HepG2 (cell line): Measurements from ENCODE around the gene SOX12. TPM values are rescaled to one million over a fixed set of nuclear protein-coding genes. Genes with fewer than 3 reads are reported as not detected.

Experiments
- IKZF4 ChIP-seq: sonication (generic); formaldehyde crosslinking; IDR thresholded peaks from 2 replicates; pipeline ENCODE4 v1.5.1; 2020; ENCODE audit warnings: borderline replicate concordance, mild to moderate bottlenecking, low read depth, missing genetic modification reagents; ENCODE audit errors: not compliant biosample characterization
- NFE2L2 ChIP-seq: fragments of 150-350 bp; IDR thresholded peaks from 2 replicates; pipeline ENCODE4 v1.6.1; 2014; ENCODE audit warnings: low read length
- PCBP1 ChIP-seq: fragments of 200-400 bp; formaldehyde crosslinking; IDR thresholded peaks from 2 replicates; pipeline ENCODE4 v1.6.1; 2017; ENCODE audit warnings: mild to moderate bottlenecking, low read depth, low read length, borderline replicate concordance
- SKI ChIP-seq: fragments of 450-650 bp; IDR thresholded peaks from one replicate; pipeline ENCODE4 v1.6.1; 2018; ENCODE audit warnings: mild to moderate bottlenecking; ENCODE audit not compliant: partially characterized antibody
- TBX2 ChIP-seq: sonication (generic); formaldehyde crosslinking; IDR thresholded peaks from 2 replicates; pipeline ENCODE4 v1.5.0; 2020; ENCODE audit warnings: missing genetic modification reagents, mild to moderate bottlenecking, borderline replicate concordance
- ZNF10 ChIP-seq: sonication (generic); formaldehyde crosslinking; IDR thresholded peaks from 2 replicates; pipeline ENCODE4 v1.4.0; 2020; ENCODE audit warnings: mild to moderate bottlenecking, low read depth, missing genetic modification reagents, borderline replicate concordance
- ZNF17 ChIP-seq: sonication (generic); formaldehyde crosslinking; IDR thresholded peaks from 2 replicates; pipeline ENCODE4 v1.5.0; 2020; ENCODE audit warnings: mild to moderate bottlenecking, missing genetic modification reagents
- ZNF224 ChIP-seq: sonication (generic); formaldehyde crosslinking; IDR thresholded peaks from 2 replicates; pipeline ENCODE4 v1.5.0; 2020; ENCODE audit warnings: mild to moderate bottlenecking, missing genetic modification reagents
- ZNF253 ChIP-seq: sonication (generic); formaldehyde crosslinking; IDR thresholded peaks from 2 replicates; pipeline ENCODE4 v1.8.0; 2022; ENCODE audit warnings: mild to moderate bottlenecking, missing genetic modification reagents, borderline replicate concordance
- ZNF569 ChIP-seq: sonication (generic); formaldehyde crosslinking; IDR thresholded peaks from 2 replicates; pipeline ENCODE4 v1.5.0; 2020; ENCODE audit warnings: mild to moderate bottlenecking, missing genetic modification reagents, moderate library complexity, borderline replicate concordance
- polyA plus RNA-seq, 8 experiments: library from polyadenylated mRNA; depleted of rRNA in 3 of 8; stranded (reverse) in 7 of 8; unstranded in 1 of 8; fragments of >200 nt; fragmentation: Illumina TruSeq in 4 of 8; extraction: Trizol in 4 of 8; gene quantifications; 2 replicates each; pipeline versions ENCODE4 v1.2.1 to v1.2.3, GENCODE V29; 2011 to 2016; ENCODE audit warnings: low read depth in 4 of 8, missing spikeins in 1 of 8, mixed read lengths in 1 of 8; ENCODE audit not compliant: insufficient read depth in 1 of 8
- total RNA-seq, 5 experiments: library from RNA; depleted of rRNA; stranded (reverse); fragments of >200 nt; fragmentation: Illumina TruSeq; extraction: Trizol; gene quantifications; 2 replicates each; pipeline ENCODE4 v1.2.3, GENCODE V29; 2016; ENCODE audit warnings: low read depth in 1 of 5
- TF ChIP-seq, protein P1 (sequence below): sonication (generic); formaldehyde crosslinking; conservative IDR thresholded peaks from 2 replicates; pipeline ENCODE4 v1.8.0; 2022; ENCODE audit warnings: low read depth, missing genetic modification reagents
- TF ChIP-seq, protein P2 (sequence below): sonication (generic); formaldehyde crosslinking; IDR thresholded peaks from 2 replicates; pipeline ENCODE4 v1.5.1; 2020; ENCODE audit warnings: missing genetic modification reagents, mild to moderate bottlenecking, borderline replicate concordance
- TF ChIP-seq, protein P3 (sequence below): sonication (generic); formaldehyde crosslinking; IDR thresholded peaks from 2 replicates; pipeline ENCODE4 v1.4.0; 2020; ENCODE audit warnings: missing genetic modification reagents
- TF ChIP-seq, protein P4 (sequence below): sonication (generic); formaldehyde crosslinking; IDR thresholded peaks from 2 replicates; pipeline ENCODE4 v1.8.1; 2022; ENCODE audit warnings: mild to moderate bottlenecking, missing genetic modification reagents
- TF ChIP-seq, protein P5 (sequence below): sonication (generic); formaldehyde crosslinking; IDR thresholded peaks from 2 replicates; pipeline ENCODE4 v1.4.0; 2020; ENCODE audit warnings: missing genetic modification reagents, borderline replicate concordance
- TF ChIP-seq, protein P6 (sequence below): sonication (generic); formaldehyde crosslinking; IDR thresholded peaks from 2 replicates; pipeline ENCODE4 v1.4.0; 2020; ENCODE audit warnings: mild to moderate bottlenecking, missing genetic modification reagents

SOX12 gene
- total and polyA plus RNA-seq, 2 of the 13 experiments (the other 11 are each of a cell fraction or from before 2014, with no cell fraction given): 10.0 to 18.7 TPM

DNA sequence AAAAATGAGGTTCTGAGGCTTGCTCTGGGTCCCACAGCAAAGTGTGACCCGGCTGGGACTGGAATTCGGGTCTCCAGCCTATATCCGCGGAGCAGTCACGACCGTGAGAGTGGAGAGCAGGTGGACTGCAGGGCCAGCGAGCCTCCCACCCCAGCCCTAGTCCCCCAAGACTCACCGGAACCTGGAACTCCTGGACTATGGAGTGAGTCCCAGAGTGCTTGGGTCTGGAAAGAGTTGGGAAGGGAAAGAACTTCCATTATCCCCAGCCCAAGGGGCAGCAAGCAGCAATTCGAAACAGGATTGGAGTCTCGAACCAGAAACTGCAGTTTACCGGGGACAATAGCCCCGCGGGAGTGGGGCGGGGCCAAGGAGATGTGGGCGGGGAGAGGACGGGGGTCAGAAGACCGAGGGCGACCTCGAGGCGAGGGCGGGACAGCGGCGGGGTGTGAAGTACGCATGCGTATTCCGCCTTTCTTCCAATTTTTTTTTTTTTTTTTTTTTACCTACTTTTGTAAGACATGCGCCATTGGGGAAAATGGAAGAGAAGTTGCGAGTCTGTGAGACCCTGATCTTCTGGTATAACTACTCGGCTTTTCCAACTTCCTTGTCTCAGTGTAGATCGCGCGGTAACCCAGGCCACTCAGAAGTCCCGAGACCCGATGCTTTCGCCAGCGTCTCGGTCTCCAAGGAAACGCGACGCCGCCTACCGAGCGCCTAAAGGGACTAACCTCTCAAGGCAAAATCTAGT, 35.1 kb upstream of the SOX12 start, which contains the start of gene C20orf96 (continued):
- TF ChIP-seq, protein P1, sequence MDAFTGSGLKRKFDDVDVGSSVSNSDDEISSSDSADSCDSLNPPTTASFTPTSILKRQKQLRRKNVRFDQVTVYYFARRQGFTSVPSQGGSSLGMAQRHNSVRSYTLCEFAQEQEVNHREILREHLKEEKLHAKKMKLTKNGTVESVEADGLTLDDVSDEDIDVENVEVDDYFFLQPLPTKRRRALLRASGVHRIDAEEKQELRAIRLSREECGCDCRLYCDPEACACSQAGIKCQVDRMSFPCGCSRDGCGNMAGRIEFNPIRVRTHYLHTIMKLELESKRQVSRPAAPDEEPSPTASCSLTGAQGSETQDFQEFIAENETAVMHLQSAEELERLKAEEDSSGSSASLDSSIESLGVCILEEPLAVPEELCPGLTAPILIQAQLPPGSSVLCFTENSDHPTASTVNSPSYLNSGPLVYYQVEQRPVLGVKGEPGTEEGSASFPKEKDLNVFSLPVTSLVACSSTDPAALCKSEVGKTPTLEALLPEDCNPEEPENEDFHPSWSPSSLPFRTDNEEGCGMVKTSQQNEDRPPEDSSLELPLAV: no peak
- TF ChIP-seq, protein P2, sequence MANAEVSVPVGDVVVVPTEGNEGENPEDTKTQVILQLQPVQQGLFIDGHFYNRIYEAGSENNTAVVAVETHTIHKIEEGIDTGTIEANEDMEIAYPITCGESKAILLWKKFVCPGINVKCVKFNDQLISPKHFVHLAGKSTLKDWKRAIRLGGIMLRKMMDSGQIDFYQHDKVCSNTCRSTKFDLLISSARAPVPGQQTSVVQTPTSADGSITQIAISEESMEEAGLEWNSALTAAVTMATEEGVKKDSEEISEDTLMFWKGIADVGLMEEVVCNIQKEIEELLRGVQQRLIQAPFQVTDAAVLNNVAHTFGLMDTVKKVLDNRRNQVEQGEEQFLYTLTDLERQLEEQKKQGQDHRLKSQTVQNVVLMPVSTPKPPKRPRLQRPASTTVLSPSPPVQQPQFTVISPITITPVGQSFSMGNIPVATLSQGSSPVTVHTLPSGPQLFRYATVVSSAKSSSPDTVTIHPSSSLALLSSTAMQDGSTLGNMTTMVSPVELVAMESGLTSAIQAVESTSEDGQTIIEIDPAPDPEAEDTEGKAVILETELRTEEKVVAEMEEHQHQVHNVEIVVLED (CRISPR knock-in tag): peak; percentile 42; the same call in 1 of the 2 replicates
- peak; percentile 65 for TF ChIP-seq IKZF4 (CRISPR knock-in tag)
- no peak for TF ChIP-seq PCBP1
- no peak; the same call in 1 of the 2 replicates for TF ChIP-seq TBX2 (CRISPR knock-in tag)
- no peak for TF ChIP-seq ZNF569
- TF ChIP-seq, protein P3, sequence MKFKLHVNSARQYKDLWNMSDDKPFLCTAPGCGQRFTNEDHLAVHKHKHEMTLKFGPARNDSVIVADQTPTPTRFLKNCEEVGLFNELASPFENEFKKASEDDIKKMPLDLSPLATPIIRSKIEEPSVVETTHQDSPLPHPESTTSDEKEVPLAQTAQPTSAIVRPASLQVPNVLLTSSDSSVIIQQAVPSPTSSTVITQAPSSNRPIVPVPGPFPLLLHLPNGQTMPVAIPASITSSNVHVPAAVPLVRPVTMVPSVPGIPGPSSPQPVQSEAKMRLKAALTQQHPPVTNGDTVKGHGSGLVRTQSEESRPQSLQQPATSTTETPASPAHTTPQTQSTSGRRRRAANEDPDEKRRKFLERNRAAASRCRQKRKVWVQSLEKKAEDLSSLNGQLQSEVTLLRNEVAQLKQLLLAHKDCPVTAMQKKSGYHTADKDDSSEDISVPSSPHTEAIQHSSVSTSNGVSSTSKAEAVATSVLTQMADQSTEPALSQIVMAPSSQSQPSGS (CRISPR knock-in tag): no peak
- TF ChIP-seq ZNF253 (CRISPR knock-in tag): no peak
- TF ChIP-seq, protein P4, sequence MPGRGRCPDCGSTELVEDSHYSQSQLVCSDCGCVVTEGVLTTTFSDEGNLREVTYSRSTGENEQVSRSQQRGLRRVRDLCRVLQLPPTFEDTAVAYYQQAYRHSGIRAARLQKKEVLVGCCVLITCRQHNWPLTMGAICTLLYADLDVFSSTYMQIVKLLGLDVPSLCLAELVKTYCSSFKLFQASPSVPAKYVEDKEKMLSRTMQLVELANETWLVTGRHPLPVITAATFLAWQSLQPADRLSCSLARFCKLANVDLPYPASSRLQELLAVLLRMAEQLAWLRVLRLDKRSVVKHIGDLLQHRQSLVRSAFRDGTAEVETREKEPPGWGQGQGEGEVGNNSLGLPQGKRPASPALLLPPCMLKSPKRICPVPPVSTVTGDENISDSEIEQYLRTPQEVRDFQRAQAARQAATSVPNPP (CRISPR knock-in tag): peak; percentile 16; the same call in 1 of the 2 replicates
- no peak for TF ChIP-seq ZNF17 (CRISPR knock-in tag)
- TF ChIP-seq ZNF10: no peak
- no peak for TF ChIP-seq SKI
- TF ChIP-seq, protein P5, sequence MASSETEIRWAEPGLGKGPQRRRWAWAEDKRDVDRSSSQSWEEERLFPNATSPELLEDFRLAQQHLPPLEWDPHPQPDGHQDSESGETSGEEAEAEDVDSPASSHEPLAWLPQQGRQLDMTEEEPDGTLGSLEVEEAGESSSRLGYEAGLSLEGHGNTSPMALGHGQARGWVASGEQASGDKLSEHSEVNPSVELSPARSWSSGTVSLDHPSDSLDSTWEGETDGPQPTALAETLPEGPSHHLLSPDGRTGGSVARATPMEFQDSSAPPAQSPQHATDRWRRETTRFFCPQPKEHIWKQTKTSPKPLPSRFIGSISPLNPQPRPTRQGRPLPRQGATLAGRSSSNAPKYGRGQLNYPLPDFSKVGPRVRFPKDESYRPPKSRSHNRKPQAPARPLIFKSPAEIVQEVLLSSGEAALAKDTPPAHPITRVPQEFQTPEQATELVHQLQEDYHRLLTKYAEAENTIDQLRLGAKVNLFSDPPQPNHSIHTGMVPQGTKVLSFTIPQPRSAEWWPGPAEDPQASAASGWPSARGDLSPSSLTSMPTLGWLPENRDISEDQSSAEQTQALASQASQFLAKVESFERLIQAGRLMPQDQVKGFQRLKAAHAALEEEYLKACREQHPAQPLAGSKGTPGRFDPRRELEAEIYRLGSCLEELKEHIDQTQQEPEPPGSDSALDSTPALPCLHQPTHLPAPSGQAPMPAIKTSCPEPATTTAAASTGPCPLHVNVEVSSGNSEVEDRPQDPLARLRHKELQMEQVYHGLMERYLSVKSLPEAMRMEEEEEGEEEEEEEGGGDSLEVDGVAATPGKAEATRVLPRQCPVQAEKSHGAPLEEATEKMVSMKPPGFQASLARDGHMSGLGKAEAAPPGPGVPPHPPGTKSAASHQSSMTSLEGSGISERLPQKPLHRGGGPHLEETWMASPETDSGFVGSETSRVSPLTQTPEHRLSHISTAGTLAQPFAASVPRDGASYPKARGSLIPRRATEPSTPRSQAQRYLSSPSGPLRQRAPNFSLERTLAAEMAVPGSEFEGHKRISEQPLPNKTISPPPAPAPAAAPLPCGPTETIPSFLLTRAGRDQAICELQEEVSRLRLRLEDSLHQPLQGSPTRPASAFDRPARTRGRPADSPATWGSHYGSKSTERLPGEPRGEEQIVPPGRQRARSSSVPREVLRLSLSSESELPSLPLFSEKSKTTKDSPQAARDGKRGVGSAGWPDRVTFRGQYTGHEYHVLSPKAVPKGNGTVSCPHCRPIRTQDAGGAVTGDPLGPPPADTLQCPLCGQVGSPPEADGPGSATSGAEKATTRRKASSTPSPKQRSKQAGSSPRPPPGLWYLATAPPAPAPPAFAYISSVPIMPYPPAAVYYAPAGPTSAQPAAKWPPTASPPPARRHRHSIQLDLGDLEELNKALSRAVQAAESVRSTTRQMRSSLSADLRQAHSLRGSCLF: no peak
- no peak for TF ChIP-seq NFE2L2
- TF ChIP-seq, protein P6, sequence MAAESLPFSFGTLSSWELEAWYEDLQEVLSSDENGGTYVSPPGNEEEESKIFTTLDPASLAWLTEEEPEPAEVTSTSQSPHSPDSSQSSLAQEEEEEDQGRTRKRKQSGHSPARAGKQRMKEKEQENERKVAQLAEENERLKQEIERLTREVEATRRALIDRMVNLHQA (CRISPR knock-in tag): no peak
- peak; percentile 59; the same call in 1 of the 2 replicates for TF ChIP-seq ZNF224 (CRISPR knock-in tag)
